ENCODE measurements around the gene FBXL7.

The FBXL7 gene

GRCh38 chr5:15790446-15791018, 290.6 kb downstream of the FBXL7 start:
- Histone ChIP-seq H2AFZ (ENCODE audit: low read length) (no peak overlapping the region), H3K4me2 (ENCODE audit: low read length) (no peak overlapping the region)

GRCh38 chr5:15791274-15791673, 291.3 kb downstream of the FBXL7 start:
- H3K4me1 ChIP-seq (ENCODE audit: insufficient read depth, low read length, severe bottlenecking): no peaks in the 10 kb centered on the region
- no peaks in the 10 kb centered on the region for H3K36me3 ChIP-seq (ENCODE audit: insufficient read depth, low read length)
- H3K79me2 ChIP-seq (ENCODE audit: insufficient read depth, low read length): no peaks in the 10 kb centered on the region
- H2AFZ ChIP-seq (ENCODE audit: low read length): no peak overlapping the region
- H3K27me3 ChIP-seq (ENCODE audit: insufficient read depth, low read length): no peaks in the 10 kb centered on the region
- no peaks in the 10 kb centered on the region for H4K20me1 ChIP-seq (ENCODE audit: insufficient read depth, low read length)
- TF ChIP-seq EZH2 (IDR thresholded peaks at IDR 0.05; ENCODE audit: borderline replicate concordance, low read length): no peak
- TF ChIP-seq CTCF (IDR thresholded peaks at IDR 0.05; ENCODE audit: low read length): peak; percentile 26; the same call in 1 of the 2 replicates
- H3K9me3 ChIP-seq (ENCODE audit: low read length): no peaks in the 10 kb centered on the region
- no peak overlapping the region for H3K4me3 ChIP-seq (ENCODE audit: low read depth, low read length, poor library complexity, severe bottlenecking)
- no peak overlapping the region for H3K9ac ChIP-seq (ENCODE audit: low read length)
- H3K4me2 ChIP-seq (ENCODE audit: low read length): no peak overlapping the region
- H3K9me2 ChIP-seq (ENCODE audit: low read depth, low read length): no peaks in the 10 kb centered on the region
- no peaks in the 10 kb centered on the region for H3F3A ChIP-seq (ENCODE audit: insufficient read depth, low read length)
- no peak overlapping the region for H3K27ac ChIP-seq (ENCODE audit: low read depth, low read length, poor library complexity, severe bottlenecking)

More at GRCh38 chr5:15790446-15791018, 290.6 kb downstream of the FBXL7 start:
- Histone ChIP-seq H3F3A (ENCODE audit: insufficient read depth, low read length) (no peaks in the 10 kb centered on the region), H3K4me1 (ENCODE audit: insufficient read depth, low read length, severe bottlenecking) (no peaks in the 10 kb centered on the region), H3K9ac (ENCODE audit: low read length) (no peak overlapping the region), H3K9me2 (ENCODE audit: low read depth, low read length) (no peaks in the 10 kb centered on the region), H4K20me1 (ENCODE audit: insufficient read depth, low read length) (no peaks in the 10 kb centered on the region), H3K36me3 (ENCODE audit: insufficient read depth, low read length) (no peaks in the 10 kb centered on the region), H3K4me3 (ENCODE audit: low read depth, low read length, poor library complexity, severe bottlenecking) (no peak overlapping the region), H3K27me3 (ENCODE audit: insufficient read depth, low read length) (no peaks in the 10 kb centered on the region), H3K79me2 (ENCODE audit: insufficient read depth, low read length) (no peaks in the 10 kb centered on the region), H3K9me3 (ENCODE audit: low read length) (no peaks in the 10 kb centered on the region), H3K27ac (ENCODE audit: low read depth, low read length, poor library complexity, severe bottlenecking) (no peak overlapping the region)
- TF ChIP-seq CTCF (IDR thresholded peaks at IDR 0.05; ENCODE audit: low read length) (no peak), EZH2 (IDR thresholded peaks at IDR 0.05; ENCODE audit: borderline replicate concordance, low read length) (no peak)

GRCh38 chr5:15791859-15792258, 291.9 kb downstream of the FBXL7 start:
- H3K27me3 ChIP-seq (ENCODE audit: insufficient read depth, low read length): no peaks in the 10 kb centered on the region
- H3K9me2 ChIP-seq (ENCODE audit: low read depth, low read length): no peaks in the 10 kb centered on the region
- H3K9me3 ChIP-seq (ENCODE audit: low read length): no peaks in the 10 kb centered on the region
- no peak overlapping the region for H2AFZ ChIP-seq (ENCODE audit: low read length)
- H3K4me2 ChIP-seq (ENCODE audit: low read length): no peak overlapping the region
- no peak overlapping the region for H3K4me3 ChIP-seq (ENCODE audit: low read depth, low read length, poor library complexity, severe bottlenecking)
- H4K20me1 ChIP-seq (ENCODE audit: insufficient read depth, low read length): no peaks in the 10 kb centered on the region
- no peak overlapping the region for H3K9ac ChIP-seq (ENCODE audit: low read length)
- H3K27ac ChIP-seq (ENCODE audit: low read depth, low read length, poor library complexity, severe bottlenecking): no peak overlapping the region
- no peaks in the 10 kb centered on the region for H3K4me1 ChIP-seq (ENCODE audit: insufficient read depth, low read length, severe bottlenecking)
- H3F3A ChIP-seq (ENCODE audit: insufficient read depth, low read length): no peaks in the 10 kb centered on the region
- H3K36me3 ChIP-seq (ENCODE audit: insufficient read depth, low read length): no peaks in the 10 kb centered on the region
- no peak for TF ChIP-seq EZH2 (IDR thresholded peaks at IDR 0.05; ENCODE audit: borderline replicate concordance, low read length)
- TF ChIP-seq CTCF (IDR thresholded peaks at IDR 0.05; ENCODE audit: low read length): no peak
- no peaks in the 10 kb centered on the region for H3K79me2 ChIP-seq (ENCODE audit: insufficient read depth, low read length)
